Measurements from ENCODE around the gene COL24A1. TPM values are rescaled to one million over a fixed set of nuclear protein-coding genes. Genes with fewer than 3 reads are reported as not detected.
A peak's percentile ranks its signal among the peaks of the same experiment; 100 is the strongest.
"Not testable (repeated sequence)": the region's sequence is repeated elsewhere in the genome, so short reads cannot be mapped to it uniquely, and the experiment has no call there.

The COL24A1 gene
- total and polyA plus RNA-seq, 10 donors: 0.06 to 1.1 (median 0.55) TPM

GRCh38 chr1:85718678-85719340, 437.8 kb downstream of the COL24A1 start:
- H3K27ac ChIP-seq: no peak overlapping the region
- 86 to 92% (median 91%) methylated on average over 7 of the region's 7 CpGs for WGBS, 5 donors
- no peak for DNase-seq
- H3K9me3 ChIP-seq: peaks cover 0 to 40% (median 36%) of the 10 kb centered on the region in 8 donors
- intact Hi-C loops (cut with DNase I; ENCODE audit: low total_unique reads): no loop called here
- H3K4me1 ChIP-seq: no peaks in the 10 kb centered on the region
- TF ChIP-seq POLR2A (IDR thresholded peaks at IDR 0.05) (no peak), CTCF (IDR thresholded peaks at IDR 0.05 in 8 of 11, conservative IDR thresholded peaks at IDR 0.05 in 3 of 11) (no peak), POLR2AphosphoS5 (IDR thresholded peaks at IDR 0.05) (no peak)
- H3K36me3 ChIP-seq: no peaks in the 10 kb centered on the region
- H3K4me3 ChIP-seq: no peak overlapping the region
- H3K27me3 ChIP-seq (replicated peaks in 1 of 7): peaks cover 0 to 5% (median 0%) of the 10 kb centered on the region in 7 donors

- H3K4me3 ChIP-seq; intact Hi-C loops (cut with DNase I; ENCODE audit: low total_unique reads); H3K36me3 ChIP-seq; DNase-seq; H3K4me1 ChIP-seq; H3K27ac ChIP-seq: not testable (repeated sequence)
- Histone ChIP-seq H3K9me3 (peaks cover 0 to 25% (median 14%) of the 10 kb centered on the region in 8 donors), H3K27me3 (replicated peaks in 1 of 7) (peaks cover 0 to 11% (median 0%) of the 10 kb centered on the region in 7 donors)
- 78 to 90% (median 84%) methylated on average over 14 of the region's 14 CpGs for WGBS, 5 donors
These were observed 442.0 kb downstream of the COL24A1 start for GRCh38 chr1:85714418-85715114.

GRCh38 chr1:85708829-85709227, 447.7 kb downstream of the COL24A1 start:
- peak; percentile 78 for DNase-seq
- TF ChIP-seq CTCF (IDR thresholded peaks at IDR 0.05 in 8 of 11, conservative IDR thresholded peaks at IDR 0.05 in 3 of 11) (no peak), POLR2AphosphoS5 (IDR thresholded peaks at IDR 0.05) (no peak), POLR2A (IDR thresholded peaks at IDR 0.05) (no peak)
- H3K27me3 ChIP-seq (replicated peaks in 1 of 7): peaks cover 0 to 10% (median 0%) of the 10 kb centered on the region in 7 donors
- H3K9me3 ChIP-seq: peaks cover 0 to 5% (median 1%) of the 10 kb centered on the region in 8 donors
- peaks cover 8 to 43% (median 27%) of the 10 kb centered on the region in 6 donors for H3K4me1 ChIP-seq
- peak overlapping the region in 7 of 8 donors; percentile 53 to 80 (median 73) for H3K4me3 ChIP-seq
- intact Hi-C loops (cut with DNase I; ENCODE audit: low total_unique reads): no loop called here
- peak overlapping the region; percentile 70 to 89 (median 86) for H3K27ac ChIP-seq
- WGBS, 5 donors: 89 to 94% (median 92%) methylated on average over 6 of the region's 6 CpGs
- peaks cover 0 to 24% (median 16%) of the 10 kb centered on the region in 6 donors for H3K36me3 ChIP-seq

- peaks cover 8 to 43% (median 28%) of the 10 kb centered on the region in 6 donors for H3K4me1 ChIP-seq
- peak; percentile 96 for DNase-seq
- H3K36me3 ChIP-seq: peaks cover 0 to 30% (median 16%) of the 10 kb centered on the region in 6 donors
- 2 to 3% (median 2%) methylated on average over 20 to 35 of the region's 35 CpGs for WGBS, 5 donors
- TF ChIP-seq CTCF (IDR thresholded peaks at IDR 0.05 in 8 of 11, conservative IDR thresholded peaks at IDR 0.05 in 3 of 11): peak in 8 of 11 experiments; percentile 31 to 70 (median 50)
- TF ChIP-seq POLR2AphosphoS5 (IDR thresholded peaks at IDR 0.05): peak; percentile 83 to 90 (median 87)
- TF ChIP-seq POLR2A (IDR thresholded peaks at IDR 0.05): peak in 1 of 3 donors; percentile 51
- peak within 1 kb of the TSS; percentile 53 to 80 (median 73) for H3K4me3 ChIP-seq
- H3K9me3 ChIP-seq: no peaks in the 10 kb centered on the region
- peak within 1 kb of the TSS; percentile 70 to 89 (median 86) for H3K27ac ChIP-seq
- intact Hi-C loops (cut with DNase I; ENCODE audit: low total_unique reads): no loop called here
- H3K27me3 ChIP-seq (replicated peaks in 1 of 7): peaks cover 0 to 4% (median 0%) of the 10 kb centered on the region in 7 donors
These were observed 448.4 kb downstream of the COL24A1 start, which contains the start of gene ZNHIT6 for GRCh38 chr1:85707990-85708828. Gene ZNHIT6 (minus strand): TSS chr1:85708433. CDS start chr1:85708284, 149 bp downstream.
